Astrocyte (in vitro differentiated cells and primary cell): ENCODE measurements around the gene PUS10. TPM values are rescaled to one million over a fixed set of nuclear protein-coding genes. Genes with fewer than 3 reads are reported as not detected.
A peak's percentile ranks its signal among the peaks of the same experiment; 100 is the strongest.

ENCODE experiments used
- DNase-seq: peaks from one replicate; pipeline ENCODE4 v3.0.0-alpha.2; 2010; ENCODE audit warnings: low read depth
- FAIRE-seq: peaks from 2 replicates; lab custom pipeline; 2011; peaks lifted over from hg19 to GRCh38; lab: Jason Lieb, UNC
- H2AFZ ChIP-seq: 2 replicates; pipeline ENCODE4 v1.6.0; 2012; ENCODE audit warnings: low read depth, low read length, inconsistent platforms
- H3K27ac ChIP-seq: 2 replicates; pipeline ENCODE4 v1.5.1; 2011; ENCODE audit warnings: low read depth, low read length, inconsistent platforms
- H3K27me3 ChIP-seq: 2 replicates; pipeline ENCODE4 v1.6.0; 2011; ENCODE audit warnings: low read length, inconsistent platforms; ENCODE audit not compliant: insufficient read depth
- H3K36me3 ChIP-seq: 2 replicates; pipeline ENCODE4 v1.5.1; 2011; ENCODE audit warnings: low read length, inconsistent platforms; ENCODE audit not compliant: insufficient read depth
- H3K4me1 ChIP-seq: 2 replicates; pipeline ENCODE4 v1.5.1; 2011; ENCODE audit warnings: low read length, inconsistent platforms; ENCODE audit not compliant: insufficient read depth
- H3K4me2 ChIP-seq: 2 replicates; pipeline ENCODE4 v1.6.0; 2012; ENCODE audit warnings: low read length, inconsistent platforms
- H3K4me3 ChIP-seq: 2 replicates; pipeline ENCODE4 v1.5.1; 2011; ENCODE audit warnings: low read depth, mild to moderate bottlenecking, low read length, inconsistent platforms; ENCODE audit not compliant: insufficient read depth
- H3K79me2 ChIP-seq: 2 replicates; pipeline ENCODE4 v1.6.0; 2012; ENCODE audit warnings: mild to moderate bottlenecking, low read length, inconsistent platforms; ENCODE audit not compliant: insufficient read depth
- H3K9ac ChIP-seq: 2 replicates; pipeline ENCODE4 v1.6.0; 2012; ENCODE audit warnings: mild to moderate bottlenecking, low read length, inconsistent platforms
- H3K9me3 ChIP-seq: 2 replicates; pipeline ENCODE4 v1.5.1; 2012; ENCODE audit warnings: low read depth, mild to moderate bottlenecking, low read length, inconsistent platforms; ENCODE audit not compliant: insufficient read depth
- H4K20me1 ChIP-seq: 2 replicates; pipeline ENCODE4 v1.6.0; 2012; ENCODE audit warnings: low read length, inconsistent platforms; ENCODE audit not compliant: insufficient read depth
- H3K27ac Mint-ChIP-seq: one replicate; pipeline ENCODE4 v1.8.0; 2021; ENCODE audit warnings: mild to moderate bottlenecking, mixed read lengths; ENCODE audit not compliant: unreplicated experiment
- H3K27me3 Mint-ChIP-seq: one replicate; pipeline ENCODE4 v1.8.0; 2021; ENCODE audit warnings: low read depth, mixed read lengths; ENCODE audit not compliant: unreplicated experiment
- H3K36me3 Mint-ChIP-seq: one replicate; pipeline ENCODE4 v1.8.0; 2021; ENCODE audit warnings: low read depth, mixed read lengths; ENCODE audit not compliant: unreplicated experiment
- H3K4me1 Mint-ChIP-seq: one replicate; pipeline ENCODE4 v1.8.0; 2021; ENCODE audit warnings: low read depth, mixed read lengths; ENCODE audit not compliant: unreplicated experiment
- H3K4me3 Mint-ChIP-seq: one replicate; pipeline ENCODE4 v1.8.0; 2021; ENCODE audit warnings: mild to moderate bottlenecking, moderate library complexity, mixed read lengths; ENCODE audit not compliant: unreplicated experiment
- H3K9me3 Mint-ChIP-seq: one replicate; pipeline ENCODE4 v1.8.0; 2021; ENCODE audit warnings: mild to moderate bottlenecking, mixed read lengths; ENCODE audit not compliant: unreplicated experiment
- CTCF ChIP-seq: IDR thresholded peaks from 2 replicates; pipeline ENCODE4 v1.5.1; 2011; ENCODE audit warnings: low read depth, mild to moderate bottlenecking, inconsistent platforms, low read length, moderate library complexity; ENCODE audit not compliant: insufficient read depth
- EZH2 ChIP-seq: IDR thresholded peaks from 2 replicates; pipeline ENCODE4 v1.6.1; 2012; ENCODE audit warnings: mild to moderate bottlenecking, low read length, inconsistent platforms; ENCODE audit not compliant: insufficient read depth
- total RNA-seq: library from RNA; stranded (reverse); gene quantifications from 2 replicates; pipeline ENCODE4 v1.2.1, GENCODE V29; 2021

The PUS10 gene
- total RNA-seq, 1 donor from 2014 or later, result 7.7 TPM

- DNase-seq, result no peak
- Mint-ChIP-seq H3K27ac (no peak overlapping the region), H3K9me3 (peaks cover 9% of the 10 kb centered on the region), H3K27me3 (no peaks in the 10 kb centered on the region), H3K36me3 (peaks cover 27% of the 10 kb centered on the region), H3K4me3 (no peak overlapping the region), H3K4me1 (peaks cover 1% of the 10 kb centered on the region)
- TF ChIP-seq CTCF, result no peak
- no peak for TF ChIP-seq EZH2
- Histone ChIP-seq H3K9me3 (peaks cover 3% of the 10 kb centered on the region), H3K4me3 (no peak overlapping the region), H3K36me3 (peaks cover 2% of the 10 kb centered on the region), H3K27ac (no peak overlapping the region), H3K9ac (no peak overlapping the region), H4K20me1 (peaks cover 40% of the 10 kb centered on the region), H3K4me1 (no peaks in the 10 kb centered on the region), H2AFZ (no peak overlapping the region), H3K27me3 (no peaks in the 10 kb centered on the region), H3K79me2 (peaks cover 91% of the 10 kb centered on the region), H3K4me2 (no peak overlapping the region)
- no peak for FAIRE-seq
Measured at GRCh38 chr2:61023670-61024069, 5.6 kb upstream of the PUS10 start.

- H3K9me3 Mint-ChIP-seq, result peaks cover 9% of the 10 kb centered on the region
- no peak overlapping the region for H3K27ac Mint-ChIP-seq
- H3K4me2 ChIP-seq, result no peak overlapping the region
- H3K27me3 Mint-ChIP-seq, result no peaks in the 10 kb centered on the region
- no peaks in the 10 kb centered on the region for H3K27me3 ChIP-seq
- FAIRE-seq, result no peak
- H3K36me3 ChIP-seq, result peaks cover 2% of the 10 kb centered on the region
- H3K4me1 ChIP-seq, result no peaks in the 10 kb centered on the region
- no peak overlapping the region for H3K4me3 Mint-ChIP-seq
- no peak overlapping the region for H3K4me3 ChIP-seq
- H3K9me3 ChIP-seq, result peaks cover 3% of the 10 kb centered on the region
- DNase-seq, result no peak
- no peak overlapping the region for H2AFZ ChIP-seq
- H3K9ac ChIP-seq, result no peak overlapping the region
- peaks cover 23% of the 10 kb centered on the region for H4K20me1 ChIP-seq
- H3K4me1 Mint-ChIP-seq, result peaks cover 1% of the 10 kb centered on the region
- H3K36me3 Mint-ChIP-seq, result peaks cover 27% of the 10 kb centered on the region
- no peak for TF ChIP-seq EZH2
- no peak for TF ChIP-seq CTCF
- H3K79me2 ChIP-seq, result peaks cover 89% of the 10 kb centered on the region
- H3K27ac ChIP-seq, result no peak overlapping the region
Measured at GRCh38 chr2:61021228-61021660, 3.2 kb upstream of the PUS10 start.

GRCh38 chr2:61018798-61019197, 743 bp upstream of the PUS10 start:
- peak overlapping the region; percentile 87 for H3K9ac ChIP-seq
- peak overlapping the region; percentile 98 for H3K4me3 ChIP-seq
- peak overlapping the region; percentile 99 for H3K27ac Mint-ChIP-seq
- H3K4me1 Mint-ChIP-seq, result peaks cover 5% of the 10 kb centered on the region
- peak overlapping the region; percentile 89 for H3K4me2 ChIP-seq
- peaks cover 82% of the 10 kb centered on the region for H3K79me2 ChIP-seq
- H2AFZ ChIP-seq, result no peak overlapping the region
- H3K9me3 ChIP-seq, result peaks cover 3% of the 10 kb centered on the region
- H3K9me3 Mint-ChIP-seq, result peaks cover 9% of the 10 kb centered on the region
- peak overlapping the region; percentile 88 for H3K27ac ChIP-seq
- H3K4me1 ChIP-seq, result no peaks in the 10 kb centered on the region
- H4K20me1 ChIP-seq, result peaks cover 9% of the 10 kb centered on the region
- H3K4me3 Mint-ChIP-seq, result peak overlapping the region; percentile 99
- H3K36me3 ChIP-seq, result no peaks in the 10 kb centered on the region
- H3K27me3 ChIP-seq, result no peaks in the 10 kb centered on the region
- no peak for DNase-seq
- H3K27me3 Mint-ChIP-seq, result no peaks in the 10 kb centered on the region
- FAIRE-seq, result no peak
- peaks cover 22% of the 10 kb centered on the region for H3K36me3 Mint-ChIP-seq
- TF ChIP-seq EZH2, result no peak
- TF ChIP-seq CTCF, result no peak
